ENCODE measurements around the gene FBXO31. TPM values are rescaled to one million over a fixed set of nuclear protein-coding genes. Genes with fewer than 3 reads are reported as not detected.

Gene FBXO31
- total RNA-seq, 1 donor from 2014 or later: 34.7 TPM

- H3K4me3 Mint-ChIP-seq (ENCODE audit: unreplicated experiment): no peak overlapping the region
- peaks cover 3% of the 10 kb centered on the region for H3K36me3 Mint-ChIP-seq (ENCODE audit: unreplicated experiment)
- H3K4me1 Mint-ChIP-seq (ENCODE audit: unreplicated experiment): peaks cover 18% of the 10 kb centered on the region
- TF ChIP-seq CTCF (IDR thresholded peaks at IDR 0.05): no peak
- peak overlapping the region; percentile 40 for H3K27ac Mint-ChIP-seq (ENCODE audit: unreplicated experiment)
- no peaks in the 10 kb centered on the region for H3K27me3 Mint-ChIP-seq (ENCODE audit: unreplicated experiment)
- H3K9me3 Mint-ChIP-seq (ENCODE audit: unreplicated experiment): no peaks in the 10 kb centered on the region
- no peak for DNase-seq (ENCODE audit: extremely low spot score, unreplicated experiment)
These were observed 8.0 kb downstream of the FBXO31 start for GRCh38 chr16:87375426-87376135.

- Mint-ChIP-seq H3K4me3 (ENCODE audit: unreplicated experiment) (no peak overlapping the region), H3K27ac (ENCODE audit: unreplicated experiment) (no peak overlapping the region), H3K36me3 (ENCODE audit: unreplicated experiment) (peaks cover 3% of the 10 kb centered on the region), H3K4me1 (ENCODE audit: unreplicated experiment) (peaks cover 23% of the 10 kb centered on the region), H3K27me3 (ENCODE audit: unreplicated experiment) (no peaks in the 10 kb centered on the region), H3K9me3 (ENCODE audit: unreplicated experiment) (no peaks in the 10 kb centered on the region)
- TF ChIP-seq CTCF (IDR thresholded peaks at IDR 0.05): no peak
- DNase-seq (ENCODE audit: extremely low spot score, unreplicated experiment): no peak
These were observed 9.3 kb downstream of the FBXO31 start for GRCh38 chr16:87374313-87374712.

GRCh38 chr16:87372305-87372704 lies 11.3 kb downstream of the FBXO31 start:
- H3K27ac Mint-ChIP-seq (ENCODE audit: unreplicated experiment): no peak overlapping the region
- H3K4me3 Mint-ChIP-seq (ENCODE audit: unreplicated experiment): no peak overlapping the region
- TF ChIP-seq CTCF (IDR thresholded peaks at IDR 0.05): no peak
- DNase-seq (ENCODE audit: extremely low spot score, unreplicated experiment): no peak
- H3K9me3 Mint-ChIP-seq (ENCODE audit: unreplicated experiment): no peaks in the 10 kb centered on the region
- H3K27me3 Mint-ChIP-seq (ENCODE audit: unreplicated experiment): no peaks in the 10 kb centered on the region
- no peaks in the 10 kb centered on the region for H3K36me3 Mint-ChIP-seq (ENCODE audit: unreplicated experiment)
- peaks cover 20% of the 10 kb centered on the region for H3K4me1 Mint-ChIP-seq (ENCODE audit: unreplicated experiment)

GRCh38 chr16:87371261-87371866 lies 12.2 kb downstream of the FBXO31 start:
- TF ChIP-seq CTCF (IDR thresholded peaks at IDR 0.05): no peak
- Mint-ChIP-seq H3K27ac (ENCODE audit: unreplicated experiment) (no peak overlapping the region), H3K36me3 (ENCODE audit: unreplicated experiment) (peaks cover 3% of the 10 kb centered on the region), H3K9me3 (ENCODE audit: unreplicated experiment) (no peaks in the 10 kb centered on the region), H3K4me1 (ENCODE audit: unreplicated experiment) (peaks cover 17% of the 10 kb centered on the region), H3K4me3 (ENCODE audit: unreplicated experiment) (no peak overlapping the region), H3K27me3 (ENCODE audit: unreplicated experiment) (no peaks in the 10 kb centered on the region)
- no peak for DNase-seq (ENCODE audit: extremely low spot score, unreplicated experiment)

All from osteocyte (in vitro differentiated cells).